GM18519 (cell line): ENCODE data around the gene MAML3.

Source experiments
- ATAC-seq: cut with Tn5 transposase; IDR thresholded peaks from one replicate; pipeline ENCODE4 v1.9.1; 2021; ENCODE audit warnings: mild to moderate bottlenecking, moderate library complexity; ENCODE audit not compliant: unreplicated experiment, low FRiP score

The MAML3 gene

DNA sequence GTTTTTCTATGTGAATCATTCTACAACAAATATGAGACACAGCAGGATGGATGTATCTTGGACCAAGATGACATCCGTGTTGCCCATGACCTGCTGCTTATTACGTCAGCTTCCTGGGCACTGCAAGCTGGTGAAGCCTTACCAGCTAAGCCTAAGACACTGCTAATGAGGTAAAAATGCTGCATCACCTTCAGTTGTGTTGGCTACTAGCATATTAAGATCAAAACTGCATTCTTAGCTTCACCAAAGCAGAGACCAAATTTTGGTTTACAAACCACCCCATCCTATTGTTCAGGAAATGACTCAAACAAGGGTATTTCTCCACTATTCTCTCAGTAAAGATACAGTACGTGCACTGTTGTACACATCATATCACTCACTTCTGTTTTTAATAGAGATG, 50.3 kb downstream of the MAML3 start:
- peak; percentile 66 for ATAC-seq

DNA sequence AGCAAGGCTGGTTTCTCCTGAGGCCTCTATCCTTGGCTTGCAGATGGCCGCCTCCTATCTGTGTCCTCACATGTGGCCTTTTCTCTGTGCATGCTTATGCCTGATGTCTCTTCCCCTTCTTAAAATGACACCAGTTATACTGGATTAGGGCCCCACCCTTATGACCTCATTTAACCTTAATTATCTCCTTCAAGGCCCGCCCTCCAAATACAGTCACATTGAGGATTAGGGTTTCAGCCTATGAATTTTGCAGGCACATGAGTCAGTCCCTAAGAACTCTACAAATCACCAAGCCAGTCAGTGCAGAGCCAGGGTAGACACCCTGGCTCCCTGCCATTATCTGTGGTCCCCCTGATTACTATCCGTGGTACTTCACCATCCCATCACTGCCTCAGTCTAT, 51.6 kb downstream of the MAML3 start:
- ATAC-seq: no peak

DNA sequence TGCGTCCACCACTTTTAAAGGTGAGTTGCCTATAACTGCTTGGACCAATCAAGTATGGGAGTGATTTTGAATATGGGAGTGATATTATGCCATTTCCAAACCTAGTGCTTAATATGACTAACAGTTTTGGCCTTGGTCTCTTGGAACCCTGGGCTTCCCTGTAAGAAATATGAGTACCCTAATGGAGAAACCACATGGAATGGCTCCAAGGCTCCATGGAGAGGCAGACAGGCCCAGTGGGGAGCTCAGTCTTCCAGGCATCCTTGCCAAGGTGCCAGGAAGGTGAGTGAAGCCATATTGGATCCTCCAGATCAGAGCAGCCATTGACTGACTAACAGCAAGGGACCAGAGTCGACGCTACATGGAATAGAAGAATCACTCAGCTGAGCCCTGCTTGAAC, 53.2 kb downstream of the MAML3 start:
- ATAC-seq: no peak

DNA sequence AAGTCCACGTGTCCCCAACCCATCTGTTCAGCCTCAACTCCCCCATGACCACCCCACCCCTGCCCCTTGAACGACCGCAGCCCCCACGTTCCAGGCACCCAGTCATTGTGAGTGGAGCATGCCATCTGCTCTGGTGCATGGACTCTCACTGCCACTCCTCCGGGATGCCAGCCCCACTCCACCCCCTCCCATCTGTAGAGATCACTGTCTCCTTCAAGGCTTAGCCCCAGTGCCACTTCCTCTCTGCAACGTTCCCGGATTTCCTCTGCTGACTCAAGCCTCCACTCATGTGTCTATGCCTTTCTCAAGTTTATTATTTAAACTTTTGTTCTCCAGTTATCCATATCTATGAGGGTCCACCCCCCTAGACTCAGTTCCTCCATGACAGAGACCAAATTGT, 54.0 kb downstream of the MAML3 start:
- ATAC-seq: no peak

DNA sequence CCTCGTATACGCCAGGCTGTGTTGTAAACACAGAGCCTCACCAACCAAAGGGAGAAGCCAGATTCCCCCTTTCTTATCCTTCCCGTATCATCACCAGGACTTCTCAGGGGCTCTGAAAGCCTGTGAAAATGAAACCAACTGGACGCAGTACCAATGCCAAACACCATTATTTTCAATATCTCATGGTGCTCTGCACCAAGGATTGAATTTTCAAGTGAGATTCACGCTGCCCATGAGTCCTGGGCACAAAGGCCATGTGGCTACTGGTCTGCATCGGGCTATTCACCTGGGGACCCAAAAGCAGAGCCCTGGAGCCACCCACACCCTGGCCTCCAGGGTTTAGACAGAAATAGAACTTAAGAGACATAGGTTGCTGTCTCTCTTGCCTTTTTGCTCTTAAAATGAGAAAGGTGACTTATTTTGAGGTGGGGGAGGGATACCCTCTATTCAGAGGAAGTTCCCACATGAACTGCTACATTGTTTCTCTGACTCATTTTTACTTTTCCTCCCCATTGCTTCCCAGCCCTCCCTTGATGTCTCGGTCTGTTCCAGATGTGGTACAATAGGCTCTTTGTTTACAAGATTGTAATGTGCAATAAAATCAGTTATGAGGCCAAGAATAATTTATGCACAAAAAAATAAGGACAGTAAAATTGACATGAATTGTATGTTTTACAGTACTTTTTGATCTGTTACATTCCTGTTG, 55.4 kb downstream of the MAML3 start:
- no peak for ATAC-seq

DNA sequence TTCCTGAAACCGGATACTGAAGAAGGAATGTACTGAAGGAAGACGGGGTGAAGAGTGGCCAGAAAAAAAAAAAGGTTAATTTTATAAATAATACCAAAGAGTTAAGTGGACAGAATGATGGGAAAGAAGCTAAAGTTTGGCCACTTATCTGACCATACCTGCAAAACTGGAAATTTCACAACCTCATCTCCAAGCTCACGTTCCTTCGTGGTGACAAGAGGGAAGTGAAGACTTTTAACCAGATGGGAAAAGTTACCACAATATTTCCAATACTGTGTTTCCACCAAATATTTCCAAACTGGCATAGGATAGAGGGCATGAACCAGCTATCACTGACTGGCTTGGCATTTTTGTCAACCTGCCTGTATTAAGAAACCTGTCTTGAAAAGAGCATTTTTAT, 56.4 kb downstream of the MAML3 start:
- ATAC-seq: no peak

DNA sequence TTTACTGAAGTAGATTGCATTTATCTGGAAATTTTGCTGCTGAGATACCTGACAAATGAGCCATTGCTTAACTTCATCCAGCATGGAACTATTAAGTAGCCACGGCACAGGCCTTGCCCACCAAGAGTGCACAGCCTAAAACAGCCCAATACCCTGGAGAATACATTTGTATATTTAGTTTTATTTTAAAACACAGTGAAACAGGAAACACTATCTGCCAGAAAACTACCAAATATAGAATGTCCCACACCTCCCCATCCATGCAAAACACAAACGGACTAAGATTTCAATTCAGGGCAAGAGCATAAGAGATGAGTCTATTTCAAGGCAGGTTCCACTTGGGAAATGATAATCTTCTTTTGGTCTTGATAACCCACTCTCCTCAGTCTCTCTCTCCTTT, 57.1 kb downstream of the MAML3 start:
- ATAC-seq: no peak

DNA sequence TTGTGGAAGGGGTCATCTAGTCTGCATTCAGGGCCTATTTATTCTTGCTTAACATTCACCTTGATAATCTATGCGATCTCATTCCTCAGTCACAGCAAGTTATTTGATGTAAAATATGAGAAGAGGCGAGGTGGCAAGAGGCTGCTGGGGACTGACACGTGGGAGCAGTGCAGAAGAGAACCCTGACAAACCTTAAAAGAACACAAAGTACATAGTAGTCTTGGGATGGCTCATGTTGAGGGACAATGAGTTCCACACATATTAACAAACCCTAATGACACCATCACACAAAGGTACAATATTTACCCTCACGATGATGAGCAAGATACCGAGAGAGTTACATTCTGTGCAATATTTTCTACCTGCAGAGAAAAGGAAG, 57.5 kb downstream of the MAML3 start:
- ATAC-seq: no peak

DNA sequence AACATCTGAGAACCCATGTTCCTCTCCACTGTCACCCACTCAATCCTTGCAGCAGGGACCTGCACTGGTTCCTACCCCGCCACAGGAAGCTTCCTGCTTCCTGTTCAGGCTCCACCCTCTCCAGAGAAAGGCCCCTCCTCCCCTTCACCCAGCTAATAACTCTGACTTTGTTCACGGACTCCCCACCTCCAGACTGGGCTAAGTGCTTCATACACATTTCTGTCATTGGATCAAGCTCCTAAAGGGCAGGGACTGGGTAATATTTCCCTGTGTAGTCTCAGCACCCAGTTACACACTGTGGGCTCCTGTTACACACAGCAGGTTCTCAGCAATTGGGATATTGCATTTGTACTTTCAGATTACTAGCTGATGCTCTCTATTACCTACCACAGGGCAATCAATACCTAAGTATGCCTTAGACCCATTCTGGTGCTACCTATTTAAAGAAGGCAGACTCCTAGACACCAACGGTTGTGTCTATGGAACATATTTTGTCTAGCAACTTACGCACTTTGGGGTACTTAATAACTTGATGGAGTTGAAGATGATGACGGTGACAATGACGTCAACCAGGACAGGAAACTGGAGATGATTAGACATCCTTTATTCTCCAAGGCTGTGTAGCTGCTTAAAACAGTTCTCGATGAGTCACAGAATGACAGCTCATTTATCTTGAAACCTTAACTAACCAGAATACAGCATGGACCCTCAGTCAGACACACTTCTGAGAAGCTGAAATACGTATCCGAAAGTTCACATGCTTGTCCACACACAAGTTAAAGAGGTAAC, 58.1 kb downstream of the MAML3 start:
- ATAC-seq: no peak

DNA sequence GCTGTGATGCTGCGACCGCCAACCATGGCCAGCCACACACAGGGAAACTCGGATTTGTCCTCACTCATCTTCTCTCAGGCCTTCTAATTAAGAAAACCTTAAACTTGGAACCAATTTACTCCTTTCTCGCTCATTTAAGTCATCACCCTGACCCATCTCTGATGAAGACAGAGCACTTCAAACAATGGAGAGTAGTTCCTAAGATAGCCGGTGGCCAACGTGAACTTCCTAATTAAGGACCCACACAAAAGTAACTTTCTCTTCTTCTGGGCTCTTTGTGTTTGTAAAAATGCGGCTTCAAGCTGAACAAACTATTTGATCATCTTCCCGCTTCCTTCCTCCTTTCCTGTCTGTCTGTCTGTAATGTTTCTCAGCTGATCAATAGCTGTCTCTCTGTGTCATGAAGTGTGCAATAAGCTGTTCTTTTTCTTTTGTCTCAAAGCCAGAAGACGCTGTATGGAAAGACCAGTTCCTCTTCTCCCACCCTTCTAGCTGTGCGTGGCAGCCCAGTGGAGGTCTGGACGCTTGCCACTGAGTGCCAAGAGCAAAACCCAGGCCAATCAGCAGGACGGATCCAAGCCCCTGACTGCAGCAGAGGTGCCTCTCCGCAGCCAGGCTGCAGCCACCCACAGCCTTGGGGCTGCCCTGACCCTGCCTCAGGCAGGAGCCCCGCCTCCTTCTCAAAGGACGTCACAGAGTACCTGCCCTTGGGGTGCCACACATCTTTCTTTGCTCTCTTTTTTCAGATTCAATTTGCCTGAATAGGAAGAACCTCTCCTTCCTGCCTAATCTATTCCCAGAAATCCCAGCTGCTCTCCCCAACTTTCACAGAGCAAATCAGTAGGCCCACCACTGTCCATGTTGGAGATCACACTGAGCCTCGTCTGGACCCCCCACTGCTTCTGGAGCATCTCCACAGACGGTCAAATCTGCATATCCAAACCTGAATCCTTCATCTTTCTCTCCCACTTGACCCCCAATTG, 59.3 kb downstream of the MAML3 start:
- ATAC-seq: no peak

DNA sequence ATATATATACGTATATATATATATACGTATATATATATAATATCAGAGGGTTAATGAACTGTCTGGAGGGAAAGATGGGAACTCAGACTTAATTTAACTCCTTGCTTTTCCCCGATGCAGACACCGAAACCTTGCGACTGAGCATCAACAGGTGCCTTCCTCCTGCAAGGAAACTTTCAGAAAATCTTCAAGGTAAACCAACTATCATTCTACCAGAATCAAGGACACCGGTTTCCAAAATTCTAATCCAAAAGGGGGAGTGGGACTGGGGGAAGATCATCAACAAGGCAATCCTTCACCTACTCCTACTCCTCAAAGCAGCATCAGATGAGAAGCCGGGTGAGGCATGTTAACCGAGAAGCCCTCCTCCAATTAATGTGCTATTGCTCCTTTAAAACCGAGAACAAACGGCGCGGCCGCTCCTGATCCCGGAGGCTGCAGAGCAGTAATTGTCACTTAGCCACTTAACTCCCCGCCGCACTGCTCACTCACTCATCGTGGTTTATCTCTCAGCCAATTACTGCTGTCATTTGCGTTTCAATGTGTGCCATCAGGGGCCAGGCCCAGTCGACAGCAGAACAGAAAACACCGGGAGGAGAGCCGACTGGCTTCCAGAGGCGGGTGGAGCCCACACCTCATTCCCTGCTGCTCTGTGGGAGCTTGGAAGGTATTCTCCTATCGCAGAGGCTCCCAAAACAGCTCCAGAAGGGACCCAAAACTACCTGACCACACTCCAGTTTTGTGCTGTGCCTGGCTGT, 61.7 kb downstream of the MAML3 start:
- ATAC-seq: no peak

DNA sequence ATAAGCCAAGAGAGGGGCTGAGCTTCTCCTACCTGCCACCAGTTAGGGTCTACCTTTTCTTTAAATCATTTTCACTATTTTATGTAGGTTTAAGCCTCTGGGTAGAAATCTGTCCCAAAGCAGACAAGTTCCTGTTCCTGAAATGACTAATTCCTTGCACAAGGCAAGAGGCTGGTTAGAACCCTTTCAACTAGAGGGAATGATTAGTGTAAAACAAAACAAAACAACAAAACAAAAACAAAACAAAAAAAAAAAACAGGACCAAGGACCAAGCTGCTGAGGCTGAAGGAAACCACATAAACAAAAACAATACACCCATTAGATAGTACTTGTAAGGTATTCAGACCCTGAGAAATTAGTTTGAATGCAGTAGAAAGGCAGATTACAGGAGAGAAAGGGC, 62.7 kb downstream of the MAML3 start:
- ATAC-seq: no peak

DNA sequence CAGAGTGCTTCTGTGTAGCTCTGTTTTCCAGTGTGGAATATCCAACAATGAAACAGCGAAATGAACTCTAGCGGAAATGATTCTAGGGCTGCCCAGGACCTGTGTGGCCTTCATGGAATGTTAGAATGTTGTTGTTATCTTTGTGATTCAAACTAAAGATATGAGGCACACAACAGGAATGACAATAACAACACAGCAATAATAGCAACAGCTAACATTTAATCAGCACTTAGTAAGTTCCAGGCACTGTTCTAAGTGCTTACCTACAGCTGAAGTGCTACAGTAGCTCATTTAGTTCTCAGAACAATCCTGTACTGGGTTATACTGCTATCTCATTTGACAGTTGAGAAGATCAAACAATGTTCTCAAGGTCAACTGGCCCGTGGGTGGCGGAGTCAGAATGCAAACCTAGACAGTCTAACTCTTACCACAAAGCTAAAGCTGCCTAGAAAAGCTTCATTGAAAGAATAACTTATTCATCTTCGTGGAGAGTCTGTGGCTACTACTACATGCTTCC, 63.7 kb downstream of the MAML3 start:
- no peak for ATAC-seq

DNA sequence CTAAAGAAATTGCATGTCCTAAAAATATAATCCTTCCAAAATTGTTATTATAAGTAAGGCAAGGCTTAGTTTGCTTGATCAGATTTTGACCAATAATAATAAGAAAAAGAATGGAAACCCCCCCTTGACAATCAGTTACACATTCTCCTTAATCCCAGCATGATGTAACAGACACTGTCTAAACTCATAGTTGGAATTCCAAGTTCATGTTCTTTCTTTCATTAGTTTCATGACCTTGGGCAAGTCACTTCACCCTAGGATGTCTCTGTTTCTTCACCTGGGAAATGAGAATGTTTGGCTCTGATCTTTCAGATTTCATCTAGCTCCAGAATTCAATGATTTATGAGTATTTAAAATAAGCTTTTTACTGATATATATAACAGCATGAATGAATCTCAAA, 64.8 kb downstream of the MAML3 start:
- ATAC-seq: no peak

DNA sequence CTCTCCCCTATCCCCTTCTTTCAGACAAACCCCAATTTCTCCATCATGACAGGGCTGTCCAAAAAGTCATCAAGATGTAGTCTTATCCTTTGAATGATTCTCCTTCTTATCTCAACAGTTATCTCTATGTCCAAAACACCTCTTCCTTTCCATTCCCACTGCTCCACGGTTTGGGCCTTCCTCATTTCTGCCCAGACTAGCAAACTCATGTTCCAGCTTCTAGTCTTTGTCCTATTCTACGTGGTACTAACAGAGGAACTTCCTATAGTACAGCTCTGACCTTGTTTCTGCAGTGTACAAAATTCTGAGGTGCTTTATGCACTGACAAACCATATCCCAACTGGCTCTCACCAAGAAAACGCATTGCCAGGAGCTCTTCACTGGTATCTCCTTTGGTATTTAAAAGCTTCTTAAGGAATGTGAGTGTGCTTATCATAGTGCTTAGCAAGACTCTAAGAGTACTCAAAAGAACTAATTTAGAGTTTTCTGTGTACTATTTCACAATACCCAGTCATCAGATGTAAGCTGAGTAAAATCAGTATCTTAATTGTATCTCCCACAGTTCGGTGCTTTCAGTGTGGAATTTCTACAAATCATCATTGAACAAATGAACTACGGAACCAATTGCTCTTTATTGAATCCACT, 65.5 kb downstream of the MAML3 start:
- ATAC-seq: no peak

DNA sequence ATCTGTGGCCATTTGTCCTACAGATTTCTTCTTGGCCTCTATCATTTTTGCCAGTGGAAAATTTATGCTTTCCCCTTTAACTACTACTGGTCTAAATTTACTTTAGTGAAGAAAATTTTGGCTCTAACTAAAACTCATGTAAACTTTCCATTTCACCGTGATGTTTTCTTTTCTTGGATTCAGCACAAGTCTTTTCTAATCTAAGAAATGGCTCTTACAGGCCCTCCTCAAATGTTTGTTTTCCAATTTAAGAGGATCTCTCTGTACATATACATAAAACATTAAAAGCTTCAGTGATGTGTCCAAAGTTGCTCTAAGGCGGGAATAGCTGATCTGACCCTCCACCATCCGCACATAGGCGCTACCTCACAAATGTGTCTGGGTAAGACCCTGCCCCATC, 68.1 kb downstream of the MAML3 start:
- ATAC-seq: no peak

DNA sequence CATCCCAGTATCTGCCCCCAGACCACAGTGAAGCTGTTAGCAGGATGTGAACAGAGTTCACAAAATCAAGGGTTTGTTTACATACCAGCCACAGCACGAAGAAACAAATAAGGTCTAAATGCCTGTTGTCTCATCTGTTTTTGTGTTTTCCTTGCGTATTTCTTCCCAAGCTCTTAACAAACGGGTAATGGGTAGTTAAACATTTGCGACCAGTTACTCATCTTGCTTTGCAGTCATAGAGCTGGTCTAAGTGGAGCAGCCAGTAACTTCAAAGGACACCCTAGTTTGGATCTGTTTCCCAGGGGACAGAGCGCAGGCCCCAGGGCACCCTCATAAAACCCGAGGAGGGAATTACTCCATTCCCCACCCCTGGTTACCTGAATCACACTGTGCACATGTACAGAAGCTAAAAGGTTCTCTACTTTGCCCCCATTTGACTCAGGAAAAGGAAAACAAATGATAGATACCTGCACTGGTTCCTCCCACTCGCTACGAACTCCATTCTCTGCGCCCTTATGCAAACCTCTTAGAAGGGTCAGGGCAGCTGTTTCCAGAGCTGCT, 68.8 kb downstream of the MAML3 start:
- no peak for ATAC-seq

DNA sequence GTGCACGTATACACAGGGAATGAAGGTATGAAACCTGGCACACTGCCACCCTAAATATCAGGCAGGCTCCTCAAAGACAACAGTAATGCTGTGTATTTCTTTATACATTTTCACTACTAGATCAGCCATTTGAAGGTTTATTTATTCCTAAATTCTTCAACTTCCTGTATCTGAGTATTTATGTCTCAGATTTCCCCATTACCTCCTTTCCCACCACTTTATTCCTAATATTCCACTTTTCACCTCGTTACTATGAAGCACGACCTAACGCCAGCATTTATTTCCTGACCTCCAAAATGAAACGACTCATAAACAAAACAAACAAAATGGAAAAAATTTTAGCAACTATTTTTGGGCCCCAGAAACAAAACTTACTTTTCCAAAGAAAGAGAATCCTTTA, 69.6 kb downstream of the MAML3 start:
- ATAC-seq: no peak

DNA sequence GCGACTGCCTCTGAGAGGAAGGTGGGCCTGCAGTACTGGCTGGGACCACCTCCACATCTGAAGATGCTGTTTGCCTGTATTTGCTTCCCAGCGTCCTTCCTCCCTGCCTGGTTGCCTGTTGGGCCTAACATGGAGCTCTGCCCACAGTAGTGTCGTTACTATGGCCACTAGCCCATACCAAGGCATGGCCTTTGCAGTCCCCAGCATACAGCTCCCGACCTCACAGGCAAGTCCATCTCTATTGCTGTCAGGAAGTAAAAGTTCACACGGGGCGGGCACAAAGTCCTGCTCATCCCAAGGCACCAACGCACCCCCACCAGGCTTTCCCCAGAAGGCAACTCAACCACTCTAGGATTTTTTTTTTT, 71.6 kb downstream of the MAML3 start:
- ATAC-seq: no peak
